CD4-positive, alpha-beta T cell treated with Interleukin-15 for 4 hours (primary cell): ENCODE measurements around the gene KCTD14.
"Not testable (repeated sequence)": the region's sequence is repeated elsewhere in the genome, so short reads cannot be mapped to it uniquely, and the experiment has no call there.

Experiments
- DNase-seq: peaks from one replicate; pipeline ENCODE4 v3.0.0-alpha.2; 2020; ENCODE audit warnings: low spot score

Gene KCTD14

GRCh38 chr11:78046486-78046854 lies 23.4 kb upstream of the KCTD14 start:
- no peak for DNase-seq

- peak; percentile 75 for DNase-seq
Observed at GRCh38 chr11:78045851-78046485, 22.9 kb upstream of the KCTD14 start.

GRCh38 chr11:78044706-78045105 lies 21.6 kb upstream of the KCTD14 start:
- no peak for DNase-seq

- no peak for DNase-seq
Observed at GRCh38 chr11:78041843-78042440, 18.9 kb upstream of the KCTD14 start.

DNA sequence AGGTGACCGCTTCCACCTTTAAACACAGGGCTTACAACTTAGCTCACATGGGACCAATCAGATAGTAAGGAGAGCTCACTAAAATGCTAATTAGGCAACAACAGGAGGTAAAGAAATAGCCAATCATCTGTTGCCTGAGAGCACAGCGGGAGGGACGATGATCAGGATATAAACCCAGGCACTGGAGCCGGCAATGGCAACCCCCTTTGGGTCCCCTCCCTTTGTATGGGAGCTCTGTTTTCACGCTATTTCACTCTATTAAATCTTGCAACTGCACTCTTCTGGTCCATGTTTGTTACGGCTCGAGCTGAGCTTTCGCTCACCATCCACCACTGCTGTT lies 18.3 kb upstream of the KCTD14 start:
- not testable (repeated sequence) for DNase-seq

DNA sequence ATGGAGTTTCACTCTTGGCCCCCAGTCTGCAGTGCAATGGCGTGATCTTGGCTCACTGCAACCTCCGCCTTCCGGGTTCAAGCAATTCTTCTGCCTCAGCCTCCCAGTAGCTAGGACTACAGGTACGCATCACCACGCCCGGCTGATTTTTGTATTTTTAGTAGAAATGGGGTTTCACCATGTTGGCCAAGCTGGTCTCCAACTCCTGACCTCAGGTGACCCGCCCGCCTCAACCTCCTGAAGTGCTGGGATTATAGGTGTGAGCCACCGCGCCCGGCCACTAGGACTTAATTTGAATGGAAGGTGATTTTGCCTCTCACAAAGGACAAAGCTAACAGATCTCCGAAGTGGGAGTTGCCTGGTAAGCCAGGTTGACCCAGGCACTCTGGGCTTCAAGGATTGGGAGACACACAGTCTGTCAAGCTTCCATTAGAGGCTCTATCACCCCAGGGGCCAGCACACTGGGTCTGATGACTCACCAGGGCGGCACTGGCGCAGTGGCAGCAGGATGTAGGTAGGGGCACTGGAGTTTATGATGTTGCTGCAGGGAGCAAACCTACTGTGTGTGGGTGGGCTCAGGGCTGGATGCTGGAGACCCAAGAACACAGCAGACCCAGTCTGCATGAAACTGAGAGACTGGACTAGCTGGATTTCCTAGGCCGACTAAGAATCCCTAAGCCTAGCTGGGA lies 17.8 kb upstream of the KCTD14 start:
- no peak for DNase-seq

DNA sequence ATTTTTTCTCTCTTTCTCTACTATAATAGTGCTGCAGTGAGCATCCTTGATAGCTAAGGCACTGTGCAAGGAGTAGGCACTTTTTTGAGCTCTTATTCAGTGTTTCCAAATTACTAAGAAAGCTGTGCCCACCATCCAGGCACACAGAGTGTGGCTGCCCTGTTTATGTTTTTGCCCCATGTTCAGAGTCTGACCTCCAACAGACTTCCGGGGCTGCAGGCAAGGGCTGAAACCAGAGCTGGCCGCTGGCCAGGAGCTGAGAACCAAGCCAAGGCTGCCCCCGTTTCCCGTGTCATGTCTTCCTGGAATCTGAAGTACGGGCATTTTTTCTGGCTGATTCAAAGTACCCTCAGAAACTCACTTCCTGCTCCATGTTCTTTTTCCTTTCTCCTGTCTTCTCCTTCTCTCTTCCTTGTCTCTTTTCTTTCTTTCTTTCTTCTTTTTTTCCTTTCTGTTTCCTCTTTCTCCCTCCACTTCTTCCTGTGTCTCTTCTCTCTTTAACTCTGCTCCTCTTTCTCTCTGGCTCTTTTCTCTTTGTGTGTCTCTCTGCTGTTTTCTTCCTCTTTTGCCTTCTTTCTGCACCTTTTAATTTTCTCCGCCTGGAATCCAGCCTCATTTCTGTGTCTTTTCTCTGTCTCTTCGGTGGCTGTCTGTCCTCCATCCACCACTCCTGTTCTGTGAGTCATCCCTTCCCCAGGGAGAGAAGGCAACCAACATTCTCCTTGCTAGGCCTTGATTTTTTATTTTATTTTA lies 17.0 kb upstream of the KCTD14 start:
- DNase-seq: no peak

DNA sequence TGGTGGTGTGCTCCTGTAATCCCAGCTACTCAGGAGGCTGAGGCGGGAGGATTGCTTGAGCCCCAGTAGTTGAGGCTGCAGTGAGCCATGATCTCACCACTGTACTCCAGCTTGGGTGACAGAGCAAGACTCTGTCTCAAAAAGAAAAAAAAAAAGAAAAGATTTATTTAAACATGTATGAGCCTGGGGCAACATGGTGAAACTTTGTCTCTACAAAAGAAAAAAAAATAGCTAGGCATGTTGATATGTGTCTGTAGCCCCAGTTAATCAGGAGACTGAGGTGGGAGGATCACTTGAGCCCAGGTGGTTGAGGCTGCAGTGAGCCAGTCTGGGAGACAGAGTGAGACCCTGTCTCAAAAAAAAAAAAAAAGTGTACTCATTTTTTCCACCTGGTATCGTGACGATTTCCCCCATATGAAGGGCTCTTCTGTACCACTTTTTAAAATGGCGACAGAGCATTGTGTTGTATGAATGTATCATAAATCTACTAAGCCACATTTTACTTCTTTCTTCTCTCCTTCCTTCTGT lies 16.4 kb upstream of the KCTD14 start:
- DNase-seq: no peak

- no peak for DNase-seq
Observed at GRCh38 chr11:78038697-78039313, 15.7 kb upstream of the KCTD14 start.

GRCh38 chr11:78037825-78038620 lies 14.9 kb upstream of the KCTD14 start:
- no peak for DNase-seq

DNA sequence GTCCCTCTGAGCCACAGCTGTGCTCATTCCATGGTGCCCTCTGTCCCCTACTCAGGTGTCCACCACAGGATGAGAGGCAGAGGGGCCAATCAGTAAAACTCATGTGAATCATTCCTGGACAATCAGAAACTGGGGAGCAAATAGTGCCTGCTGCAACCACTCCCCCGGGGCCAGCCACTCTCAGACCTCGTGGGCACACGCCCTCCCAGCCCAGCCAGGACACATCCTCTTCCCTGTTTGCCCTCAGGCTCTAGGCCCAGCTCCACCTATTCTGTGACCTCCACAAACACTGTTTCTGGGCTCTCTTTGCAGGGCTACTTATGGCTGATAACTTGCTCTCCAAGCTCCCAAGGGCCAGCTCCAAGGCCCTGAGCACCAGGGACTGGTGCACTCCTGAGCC lies 14.0 kb upstream of the KCTD14 start:
- no peak for DNase-seq

DNA sequence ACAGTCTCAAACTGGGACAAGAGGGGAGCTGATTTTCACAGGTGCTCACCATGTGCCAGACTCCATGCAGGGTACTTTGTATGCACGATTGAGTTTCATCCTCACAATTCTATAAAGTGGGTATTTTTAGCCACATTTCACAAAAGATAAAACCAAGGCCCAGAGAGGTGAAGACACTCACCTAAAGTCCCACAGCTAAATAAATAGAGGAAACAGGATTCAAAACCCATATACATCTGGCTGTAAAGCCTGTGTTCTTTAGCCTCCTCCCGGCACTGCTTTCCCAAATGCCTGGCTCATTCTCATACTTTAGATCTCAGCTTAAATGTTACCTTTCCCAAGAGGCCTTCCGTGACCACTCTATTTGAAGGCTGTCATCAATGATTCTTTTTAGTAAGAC lies 13.2 kb upstream of the KCTD14 start:
- no peak for DNase-seq

GRCh38 chr11:78034623-78035022 lies 11.5 kb upstream of the KCTD14 start:
- no peak for DNase-seq

GRCh38 chr11:78033040-78033439 lies 10.0 kb upstream of the KCTD14 start:
- DNase-seq: no peak

DNA sequence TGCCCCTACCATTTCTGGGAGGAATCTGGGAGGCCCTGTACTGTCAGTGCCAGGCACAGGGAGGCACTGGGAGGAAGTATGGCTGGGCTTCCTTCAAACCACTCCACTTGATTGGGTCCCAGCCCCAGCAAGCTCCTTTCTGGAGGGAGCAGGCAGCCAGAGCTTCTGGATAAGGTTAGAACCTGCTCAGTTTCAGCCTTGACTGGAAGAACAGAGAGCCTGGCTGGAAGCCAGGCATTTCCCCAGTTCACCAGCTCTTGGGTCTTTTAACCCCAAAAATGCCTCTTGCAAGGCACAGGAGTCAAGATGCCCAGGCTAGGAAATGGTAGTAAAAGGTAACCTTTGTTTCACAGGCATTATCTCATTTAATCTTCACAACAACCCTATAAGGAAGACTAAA lies 9.0 kb upstream of the KCTD14 start:
- DNase-seq: no peak

DNA sequence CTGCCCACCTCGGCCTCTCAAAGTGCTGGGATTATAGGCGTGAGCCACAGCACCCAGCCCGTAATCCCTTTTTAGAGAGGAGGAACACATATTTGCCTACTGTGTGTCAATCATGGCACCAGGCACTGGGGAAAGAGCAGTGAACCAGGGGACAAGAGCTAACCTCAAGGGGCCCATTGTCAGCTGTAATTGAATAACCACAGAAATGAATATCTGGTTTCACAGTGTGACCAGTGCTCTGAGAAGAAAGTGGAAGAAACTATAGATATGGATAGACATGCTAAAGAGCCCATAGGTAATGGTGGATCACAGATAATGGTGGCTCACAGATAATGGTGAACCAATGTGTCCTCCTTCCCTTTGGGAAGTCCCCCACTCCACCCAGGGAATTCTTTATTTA lies 8.6 kb upstream of the KCTD14 start:
- DNase-seq: no peak

DNA sequence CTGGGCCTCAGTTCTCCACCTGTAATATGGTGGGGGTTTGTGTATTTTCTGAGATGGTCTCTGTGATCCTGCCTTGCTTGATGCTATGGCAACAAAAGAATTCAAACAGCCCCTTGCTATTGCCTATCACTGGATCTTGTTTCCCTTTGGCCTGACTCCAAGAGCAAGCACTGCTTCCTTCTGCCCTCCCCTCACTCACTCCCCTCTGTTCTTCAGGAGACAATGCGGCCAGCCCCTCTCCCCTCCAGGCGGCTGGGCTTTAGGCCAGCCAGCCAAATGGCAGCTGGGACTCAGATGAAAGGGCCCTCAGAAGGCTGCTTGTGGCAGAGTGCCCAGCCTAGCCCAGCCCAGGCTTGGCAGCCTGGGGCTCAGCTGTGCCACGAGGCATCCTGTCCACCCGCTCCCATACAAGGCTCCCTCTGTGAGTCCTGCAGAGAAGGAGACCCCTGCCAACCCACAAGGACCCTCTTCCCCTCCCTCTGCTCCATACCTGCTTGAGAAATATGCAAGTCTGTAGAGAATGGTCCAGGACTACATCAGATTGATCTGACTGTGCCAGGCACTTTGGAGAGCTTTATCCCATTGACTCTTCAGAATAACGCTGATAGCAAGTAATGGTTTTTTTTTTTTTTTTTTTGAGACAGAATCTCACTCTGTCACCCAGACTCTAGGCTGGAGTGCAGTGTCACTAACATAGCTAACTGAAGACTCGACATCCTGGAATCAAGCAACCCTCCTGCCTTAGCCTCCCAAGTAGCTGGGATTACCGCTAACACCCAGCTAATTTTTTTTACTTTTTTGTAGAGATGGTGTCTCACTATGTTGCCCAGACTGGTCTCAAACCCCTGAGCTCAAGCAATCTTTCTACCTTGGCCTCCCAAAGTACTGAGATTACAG lies 7.6 kb upstream of the KCTD14 start:
- DNase-seq: no peak

DNA sequence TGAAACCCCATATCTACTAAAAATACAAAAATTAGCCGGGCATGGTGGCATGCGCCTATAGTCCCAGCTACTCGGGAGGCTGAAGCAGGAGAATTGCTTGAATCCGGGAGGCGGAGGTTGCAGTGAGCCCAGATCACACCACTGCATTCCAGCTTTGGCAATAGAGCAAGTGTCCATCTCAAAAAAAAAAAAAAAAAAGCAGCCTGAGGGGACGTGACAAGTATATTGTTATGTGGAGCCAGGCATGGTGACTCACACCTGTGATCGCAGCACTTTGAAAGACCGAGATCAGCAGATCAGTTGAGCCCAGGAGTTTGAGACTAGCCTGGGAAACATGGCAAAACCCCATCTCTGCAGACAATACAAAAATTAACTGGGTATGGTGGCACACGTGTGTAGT lies 5.3 kb upstream of the KCTD14 start:
- not testable (repeated sequence) for DNase-seq

DNA sequence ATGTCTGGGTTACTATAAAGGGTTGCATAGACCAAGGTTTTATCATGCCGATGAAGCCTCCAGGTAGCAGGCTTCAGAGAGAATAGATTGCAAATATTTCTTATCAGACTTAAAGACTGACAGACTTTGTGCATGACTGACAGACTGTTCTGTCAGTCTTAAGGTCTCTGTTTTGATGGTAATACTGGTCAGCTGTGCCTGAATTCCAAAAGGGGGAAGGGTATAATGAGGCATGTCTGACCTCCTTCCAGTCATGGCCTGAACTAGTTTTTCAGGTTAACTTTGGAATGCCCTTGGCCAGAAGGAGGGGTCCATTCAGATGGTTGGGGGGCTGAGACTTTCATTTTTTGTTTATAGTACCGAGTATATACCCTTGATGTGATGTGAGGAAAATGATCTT lies 4.7 kb upstream of the KCTD14 start:
- no peak for DNase-seq

- no peak for DNase-seq
Observed at GRCh38 chr11:78025378-78025777, 2.3 kb upstream of the KCTD14 start.

DNA sequence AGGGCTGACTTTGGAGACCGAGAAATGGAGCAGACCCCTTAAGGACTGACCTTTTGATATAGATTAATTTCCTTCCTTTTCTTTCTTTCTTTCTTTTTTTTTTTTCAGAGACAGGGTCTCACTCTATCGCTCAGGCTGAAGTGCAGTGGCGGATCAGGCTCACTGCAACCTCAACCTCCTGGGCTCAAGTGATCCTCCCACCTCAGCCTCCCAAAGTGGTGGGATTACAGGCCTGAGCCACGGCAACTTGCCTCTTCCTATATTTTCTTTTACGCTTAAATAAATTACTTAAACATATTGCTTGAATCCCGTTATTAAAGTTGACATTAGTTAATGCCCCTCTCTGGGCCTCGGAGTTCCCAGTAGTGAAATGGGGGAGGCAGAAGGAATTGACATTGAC lies 350 bp upstream of the KCTD14 start:
- DNase-seq: no peak
